GM12878 (cell line): ENCODE measurements around the gene FITM1. TPM values are rescaled to one million over a fixed set of nuclear protein-coding genes. Genes with fewer than 3 reads are reported as not detected.

ENCODE experiments used
- BACH1 ChIP-seq: fragments of 450-650 bp; IDR thresholded peaks from 2 replicates; pipeline ENCODE4 v1.6.1; 2017; ENCODE audit warnings: mild to moderate bottlenecking, borderline replicate concordance
- EED ChIP-seq: sonication (generic); IDR thresholded peaks from 2 replicates; pipeline ENCODE4 v1.6.1; 2016; ENCODE audit warnings: antibody characterized with exemption, low read depth
- IKZF1 ChIP-seq: fragments of 450-650 bp; conservative IDR thresholded peaks from 2 replicates; pipeline ENCODE4 v1.6.1; 2017; ENCODE audit warnings: antibody characterized with exemption, mild to moderate bottlenecking
- KAT2A ChIP-seq: conservative IDR thresholded peaks from 2 replicates; pipeline ENCODE4 v1.6.1; 2011; ENCODE audit warnings: low read depth, low read length; ENCODE audit not compliant: control insufficient read depth
- MYB ChIP-seq: fragments of 150-350 bp; IDR thresholded peaks from 2 replicates; pipeline ENCODE4 v1.6.1; 2014; ENCODE audit warnings: mild to moderate bottlenecking, low read depth, low read length, borderline replicate concordance
- NFYA ChIP-seq: IDR thresholded peaks from 2 replicates; pipeline ENCODE4 v1.6.1; 2011; ENCODE audit warnings: low read depth, mild to moderate bottlenecking, low read length, improper control_type of control experiment, borderline replicate concordance
- POLR2A ChIP-seq: IDR thresholded peaks from 2 replicates; pipeline ENCODE4 v1.6.1; 2011; ENCODE audit warnings: low read depth, mild to moderate bottlenecking, low read length
- RB1 ChIP-seq: fragments of 450-650 bp; formaldehyde crosslinking; IDR thresholded peaks from 2 replicates; pipeline ENCODE4 v1.6.1; 2017; ENCODE audit warnings: mild to moderate bottlenecking, borderline replicate concordance
- RCOR1 ChIP-seq: conservative IDR thresholded peaks from 2 replicates; pipeline ENCODE4 v1.6.1; 2012; ENCODE audit warnings: low read depth, low read length, improper control_type of control experiment
- SMAD1 ChIP-seq: fragments of 450-650 bp; IDR thresholded peaks from 2 replicates; pipeline ENCODE4 v1.6.1; 2018; ENCODE audit warnings: mild to moderate bottlenecking, low read depth; ENCODE audit not compliant: partially characterized antibody
- SMAD5 ChIP-seq: IDR thresholded peaks from 2 replicates; pipeline ENCODE4 v1.6.1; 2016; ENCODE audit warnings: antibody characterized with exemption, low read depth
- SRF ChIP-seq, 2 experiments: IDR thresholded peaks; 2 replicates each; pipeline ENCODE4 v1.6.1; 2011; ENCODE audit warnings: low read depth in 2 of 2, low read length in 2 of 2, mild to moderate bottlenecking in 1 of 2, moderate library complexity in 1 of 2
- TBL1XR1 ChIP-seq: IDR thresholded peaks from 2 replicates; pipeline ENCODE4 v1.6.1; 2012; ENCODE audit warnings: low read depth, low read length, improper control_type of control experiment
- YBX1 ChIP-seq: fragments of 450-650 bp; IDR thresholded peaks from 2 replicates; pipeline ENCODE4 v1.6.1; 2016; ENCODE audit warnings: antibody characterized with exemption
- YY1 ChIP-seq: IDR thresholded peaks from 2 replicates; pipeline ENCODE4 v1.6.1; 2011; ENCODE audit warnings: low read depth, mild to moderate bottlenecking, low read length
- ZNF24 ChIP-seq: fragments of 450-650 bp; IDR thresholded peaks from 2 replicates; pipeline ENCODE4 v1.6.1; 2017; ENCODE audit warnings: antibody characterized with exemption, mild to moderate bottlenecking
- polyA plus RNA-seq, 11 experiments: library from polyadenylated mRNA; depleted of rRNA in 4 of 11; unstranded in 6 of 11; stranded (reverse) in 5 of 11; fragments of >200 nt; fragmentation: Nextera tagmentation in 4 of 11; fragmentation: Illumina TruSeq in 1 of 11; extraction: Ambion mirVana in 4 of 11; extraction: Trizol in 1 of 11; gene quantifications; 1 replicate in 1 of 11; 2 replicates in 10 of 11; pipeline versions ENCODE4 v1.2.1 to v1.2.3, GENCODE V29; 2011 to 2016; ENCODE audit warnings: inconsistent platforms in 2 of 11, missing spikeins in 2 of 11, low read depth in 1 of 11
- total RNA-seq, 4 experiments: library from RNA; depleted of rRNA in 3 of 4; stranded (reverse); fragments of >200 nt in 3 of 4; fragmentation: Illumina TruSeq in 1 of 4; extraction: Trizol in 1 of 4; gene quantifications; 2 replicates each; pipeline versions ENCODE4 v1.2.1 to v1.2.3, GENCODE V29; 2013 to 2021
- TF ChIP-seq, protein P1 (sequence below): IDR thresholded peaks from 2 replicates; pipeline ENCODE4 v1.6.1; 2012; ENCODE audit warnings: low read depth, low read length, improper control_type of control experiment
- TF ChIP-seq, protein P2 (sequence below): IDR thresholded peaks from 2 replicates; pipeline ENCODE4 v1.6.1; 2012; ENCODE audit warnings: improper control_type of control experiment, low read depth, low read length; ENCODE audit not compliant: insufficient replicate concordance
- TF ChIP-seq, protein P3 (sequence below): IDR thresholded peaks from 2 replicates; pipeline ENCODE4 v1.6.1; 2011; ENCODE audit warnings: borderline replicate concordance, low read depth, mild to moderate bottlenecking, moderate library complexity, mixed read lengths, low read length; ENCODE audit not compliant: insufficient read depth; ENCODE audit errors: extremely low read length
- TF ChIP-seq, protein P4 (sequence below): IDR thresholded peaks from 2 replicates; pipeline ENCODE4 v1.6.1; 2011; ENCODE audit warnings: borderline replicate concordance, low read depth, mild to moderate bottlenecking, moderate library complexity, low read length; ENCODE audit not compliant: insufficient read depth, poor library complexity, severe bottlenecking
- TF ChIP-seq, protein P5 (sequence below): fragments of 150-350 bp; IDR thresholded peaks from 2 replicates; pipeline ENCODE4 v1.6.1; 2014; ENCODE audit warnings: mild to moderate bottlenecking, low read depth, low read length

Gene FITM1
- total and polyA plus RNA-seq, 10 of the 15 experiments (the other 5 are each of a cell fraction or from before 2014, with no cell fraction given), result 0.11 to 1.9 (median 0.45) TPM; not detected in 2

DNA sequence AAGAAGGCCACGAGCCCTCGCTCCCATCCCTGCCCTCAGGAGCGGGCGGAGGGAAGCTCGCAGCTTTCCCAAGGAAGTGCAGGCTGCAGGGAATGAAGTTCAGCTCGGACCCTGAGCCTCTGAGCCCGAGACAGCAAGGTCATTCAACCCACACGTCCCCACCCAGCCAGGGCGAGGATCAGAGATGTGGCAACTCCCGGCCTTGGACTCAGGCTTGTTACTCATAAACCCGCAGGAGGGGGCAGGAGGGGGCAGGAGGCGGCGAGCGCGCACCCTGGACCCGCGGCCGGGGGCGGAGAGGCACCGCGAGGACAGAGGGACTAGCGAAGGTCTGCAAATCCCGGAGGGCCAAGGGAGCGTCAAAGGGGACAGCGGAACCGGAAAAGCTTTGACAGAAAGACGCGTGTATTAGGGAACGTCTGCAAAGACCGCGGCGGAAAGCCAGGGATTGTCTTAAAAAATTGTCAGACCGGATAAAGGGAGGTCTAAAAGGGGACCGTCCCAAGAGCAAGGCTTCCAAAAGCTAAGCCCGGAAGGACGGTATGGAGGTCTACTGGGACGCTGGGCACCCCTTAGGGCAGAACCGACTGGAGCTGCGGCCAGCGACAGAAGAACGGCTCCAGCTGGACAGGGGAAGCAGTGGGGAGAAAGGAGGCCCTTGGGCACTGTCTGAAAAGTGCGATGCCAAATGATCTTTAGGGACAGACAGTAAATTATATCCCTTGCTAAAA lies 16.5 kb upstream of the FITM1 start (continued):
- TF ChIP-seq ZNF24, result no peak
- TF ChIP-seq YY1, result peak; percentile 77
- TF ChIP-seq RCOR1, result no peak
- TF ChIP-seq, protein P1, sequence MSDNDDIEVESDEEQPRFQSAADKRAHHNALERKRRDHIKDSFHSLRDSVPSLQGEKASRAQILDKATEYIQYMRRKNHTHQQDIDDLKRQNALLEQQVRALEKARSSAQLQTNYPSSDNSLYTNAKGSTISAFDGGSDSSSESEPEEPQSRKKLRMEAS, result peak; percentile 46; the same call in 1 of the 2 replicates
- TF ChIP-seq EED, result 0 out of 2 replicates have a peak, but pooled peaks have one; percentile 14
- peak; percentile 57 for TF ChIP-seq SMAD1
- TF ChIP-seq KAT2A, result no peak
- TF ChIP-seq, protein P2, sequence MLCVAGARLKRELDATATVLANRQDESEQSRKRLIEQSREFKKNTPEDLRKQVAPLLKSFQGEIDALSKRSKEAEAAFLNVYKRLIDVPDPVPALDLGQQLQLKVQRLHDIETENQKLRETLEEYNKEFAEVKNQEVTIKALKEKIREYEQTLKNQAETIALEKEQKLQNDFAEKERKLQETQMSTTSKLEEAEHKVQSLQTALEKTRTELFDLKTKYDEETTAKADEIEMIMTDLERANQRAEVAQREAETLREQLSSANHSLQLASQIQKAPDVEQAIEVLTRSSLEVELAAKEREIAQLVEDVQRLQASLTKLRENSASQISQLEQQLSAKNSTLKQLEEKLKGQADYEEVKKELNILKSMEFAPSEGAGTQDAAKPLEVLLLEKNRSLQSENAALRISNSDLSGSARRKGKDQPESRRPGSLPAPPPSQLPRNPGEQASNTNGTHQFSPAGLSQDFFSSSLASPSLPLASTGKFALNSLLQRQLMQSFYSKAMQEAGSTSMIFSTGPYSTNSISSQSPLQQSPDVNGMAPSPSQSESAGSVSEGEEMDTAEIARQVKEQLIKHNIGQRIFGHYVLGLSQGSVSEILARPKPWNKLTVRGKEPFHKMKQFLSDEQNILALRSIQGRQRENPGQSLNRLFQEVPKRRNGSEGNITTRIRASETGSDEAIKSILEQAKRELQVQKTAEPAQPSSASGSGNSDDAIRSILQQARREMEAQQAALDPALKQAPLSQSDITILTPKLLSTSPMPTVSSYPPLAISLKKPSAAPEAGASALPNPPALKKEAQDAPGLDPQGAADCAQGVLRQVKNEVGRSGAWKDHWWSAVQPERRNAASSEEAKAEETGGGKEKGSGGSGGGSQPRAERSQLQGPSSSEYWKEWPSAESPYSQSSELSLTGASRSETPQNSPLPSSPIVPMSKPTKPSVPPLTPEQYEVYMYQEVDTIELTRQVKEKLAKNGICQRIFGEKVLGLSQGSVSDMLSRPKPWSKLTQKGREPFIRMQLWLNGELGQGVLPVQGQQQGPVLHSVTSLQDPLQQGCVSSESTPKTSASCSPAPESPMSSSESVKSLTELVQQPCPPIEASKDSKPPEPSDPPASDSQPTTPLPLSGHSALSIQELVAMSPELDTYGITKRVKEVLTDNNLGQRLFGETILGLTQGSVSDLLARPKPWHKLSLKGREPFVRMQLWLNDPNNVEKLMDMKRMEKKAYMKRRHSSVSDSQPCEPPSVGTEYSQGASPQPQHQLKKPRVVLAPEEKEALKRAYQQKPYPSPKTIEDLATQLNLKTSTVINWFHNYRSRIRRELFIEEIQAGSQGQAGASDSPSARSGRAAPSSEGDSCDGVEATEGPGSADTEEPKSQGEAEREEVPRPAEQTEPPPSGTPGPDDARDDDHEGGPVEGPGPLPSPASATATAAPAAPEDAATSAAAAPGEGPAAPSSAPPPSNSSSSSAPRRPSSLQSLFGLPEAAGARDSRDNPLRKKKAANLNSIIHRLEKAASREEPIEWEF, result no peak
- no peak for TF ChIP-seq YBX1
- TF ChIP-seq TBL1XR1, result 0 out of 2 replicates have a peak, but pooled peaks have one; percentile 55
- no peak; the same call in 1 of the 2 replicates for TF ChIP-seq SMAD5
- TF ChIP-seq POLR2A, result peak; percentile 86
- TF ChIP-seq, protein P3, sequence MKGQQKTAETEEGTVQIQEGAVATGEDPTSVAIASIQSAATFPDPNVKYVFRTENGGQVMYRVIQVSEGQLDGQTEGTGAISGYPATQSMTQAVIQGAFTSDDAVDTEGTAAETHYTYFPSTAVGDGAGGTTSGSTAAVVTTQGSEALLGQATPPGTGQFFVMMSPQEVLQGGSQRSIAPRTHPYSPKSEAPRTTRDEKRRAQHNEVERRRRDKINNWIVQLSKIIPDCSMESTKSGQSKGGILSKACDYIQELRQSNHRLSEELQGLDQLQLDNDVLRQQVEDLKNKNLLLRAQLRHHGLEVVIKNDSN, result no peak
- TF ChIP-seq BACH1, result no peak
- TF ChIP-seq, protein P4, sequence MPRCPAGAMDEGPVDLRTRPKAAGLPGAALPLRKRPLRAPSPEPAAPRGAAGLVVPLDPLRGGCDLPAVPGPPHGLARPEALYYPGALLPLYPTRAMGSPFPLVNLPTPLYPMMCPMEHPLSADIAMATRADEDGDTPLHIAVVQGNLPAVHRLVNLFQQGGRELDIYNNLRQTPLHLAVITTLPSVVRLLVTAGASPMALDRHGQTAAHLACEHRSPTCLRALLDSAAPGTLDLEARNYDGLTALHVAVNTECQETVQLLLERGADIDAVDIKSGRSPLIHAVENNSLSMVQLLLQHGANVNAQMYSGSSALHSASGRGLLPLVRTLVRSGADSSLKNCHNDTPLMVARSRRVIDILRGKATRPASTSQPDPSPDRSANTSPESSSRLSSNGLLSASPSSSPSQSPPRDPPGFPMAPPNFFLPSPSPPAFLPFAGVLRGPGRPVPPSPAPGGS, result peak; percentile 27
- TF ChIP-seq MYB, result no peak
- TF ChIP-seq, protein P5, sequence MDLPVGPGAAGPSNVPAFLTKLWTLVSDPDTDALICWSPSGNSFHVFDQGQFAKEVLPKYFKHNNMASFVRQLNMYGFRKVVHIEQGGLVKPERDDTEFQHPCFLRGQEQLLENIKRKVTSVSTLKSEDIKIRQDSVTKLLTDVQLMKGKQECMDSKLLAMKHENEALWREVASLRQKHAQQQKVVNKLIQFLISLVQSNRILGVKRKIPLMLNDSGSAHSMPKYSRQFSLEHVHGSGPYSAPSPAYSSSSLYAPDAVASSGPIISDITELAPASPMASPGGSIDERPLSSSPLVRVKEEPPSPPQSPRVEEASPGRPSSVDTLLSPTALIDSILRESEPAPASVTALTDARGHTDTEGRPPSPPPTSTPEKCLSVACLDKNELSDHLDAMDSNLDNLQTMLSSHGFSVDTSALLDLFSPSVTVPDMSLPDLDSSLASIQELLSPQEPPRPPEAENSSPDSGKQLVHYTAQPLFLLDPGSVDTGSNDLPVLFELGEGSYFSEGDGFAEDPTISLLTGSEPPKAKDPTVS, result 0 out of 2 replicates have a peak, but pooled peaks have one; percentile 16
- no peak for TF ChIP-seq NFYA
- 0 out of 2 replicates have a peak, but pooled peaks have one; percentile 22 for TF ChIP-seq RB1
- 0 out of 4 replicates have a peak, but pooled peaks of 1 of the 2 experiments have one; percentile 12 for TF ChIP-seq SRF (IDR thresholded peaks at IDR 0.05; ENCODE audit: low read depth in 2 of 2, low read length in 2 of 2)
- TF ChIP-seq IKZF1, result peak; percentile 58
